Kidney glomerular epithelial cell (primary cell): ENCODE results near the gene PALD1.
"Not testable (repeated sequence)": the region's sequence is repeated elsewhere in the genome, so short reads cannot be mapped to it uniquely, and the experiment has no call there.

Experiments
- DNase-seq: peaks from one replicate; lab custom pipeline; 2025; lab: John Stamatoyannopoulos, UW

The PALD1 gene

DNA sequence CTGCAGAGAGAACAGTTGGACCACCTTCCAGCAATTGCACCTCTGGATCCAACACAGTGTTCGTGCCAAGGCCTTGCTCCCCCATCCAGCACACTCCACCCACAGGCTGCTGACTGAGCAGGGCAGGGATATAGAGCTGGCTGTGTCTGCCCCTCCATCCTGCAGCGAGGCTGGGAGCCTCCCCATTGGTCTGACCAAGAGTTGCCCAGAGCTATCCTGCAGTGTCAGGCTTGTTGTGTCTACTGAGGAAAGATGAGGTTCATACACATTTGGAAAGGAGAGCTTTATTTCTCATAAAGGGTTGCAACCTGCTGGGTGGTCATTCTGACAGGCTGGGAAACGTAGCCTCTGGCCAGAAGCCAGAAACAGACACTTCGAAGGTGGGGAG lies 96.9 kb downstream of the PALD1 start:
- DNase-seq = no peak

DNA sequence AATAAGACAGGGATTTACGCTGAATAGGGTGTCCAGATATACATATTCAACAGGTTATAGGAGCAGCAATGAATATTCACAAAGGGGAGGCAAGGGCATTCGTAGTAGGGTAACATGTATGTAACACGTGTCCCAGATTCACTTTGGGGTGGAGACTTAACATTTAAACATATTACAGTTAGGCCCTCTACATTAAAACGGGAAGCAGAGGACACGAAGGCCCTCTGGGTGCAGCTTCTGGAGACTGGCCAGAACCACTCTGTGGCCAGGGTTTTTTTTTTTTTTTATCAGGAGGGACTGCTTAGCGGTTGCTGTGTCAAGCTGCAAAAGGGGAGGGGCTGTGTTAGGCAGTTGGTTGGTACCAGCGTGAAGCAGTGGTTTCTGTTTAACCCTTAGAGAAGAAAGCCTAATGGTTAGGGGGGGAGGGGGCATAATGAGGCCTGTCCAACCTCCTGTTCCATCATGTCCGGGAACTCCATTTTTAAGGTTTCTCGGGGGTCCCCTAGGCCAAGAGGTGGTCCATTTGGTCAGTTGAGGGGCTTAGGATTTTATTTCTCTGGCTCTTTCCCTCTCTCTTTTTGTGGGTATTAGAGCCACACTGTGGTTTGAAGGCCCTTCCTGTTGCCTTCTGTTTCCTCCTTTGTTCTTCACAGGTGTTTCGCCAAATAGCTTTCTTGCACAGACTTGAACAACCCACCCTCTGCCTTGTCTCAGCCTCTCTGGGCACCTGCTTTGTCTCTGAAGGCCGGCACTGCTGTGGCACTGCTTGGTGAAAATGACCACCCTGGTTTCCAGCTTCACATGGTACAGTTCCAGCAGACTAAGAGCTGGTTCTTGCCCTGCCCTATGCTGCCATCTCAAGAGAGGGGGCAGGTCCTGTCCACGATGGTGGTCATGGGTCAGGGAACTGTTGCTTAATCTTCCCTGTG lies 97.6 kb downstream of the PALD1 start:
- peak; percentile 35 for DNase-seq

DNA sequence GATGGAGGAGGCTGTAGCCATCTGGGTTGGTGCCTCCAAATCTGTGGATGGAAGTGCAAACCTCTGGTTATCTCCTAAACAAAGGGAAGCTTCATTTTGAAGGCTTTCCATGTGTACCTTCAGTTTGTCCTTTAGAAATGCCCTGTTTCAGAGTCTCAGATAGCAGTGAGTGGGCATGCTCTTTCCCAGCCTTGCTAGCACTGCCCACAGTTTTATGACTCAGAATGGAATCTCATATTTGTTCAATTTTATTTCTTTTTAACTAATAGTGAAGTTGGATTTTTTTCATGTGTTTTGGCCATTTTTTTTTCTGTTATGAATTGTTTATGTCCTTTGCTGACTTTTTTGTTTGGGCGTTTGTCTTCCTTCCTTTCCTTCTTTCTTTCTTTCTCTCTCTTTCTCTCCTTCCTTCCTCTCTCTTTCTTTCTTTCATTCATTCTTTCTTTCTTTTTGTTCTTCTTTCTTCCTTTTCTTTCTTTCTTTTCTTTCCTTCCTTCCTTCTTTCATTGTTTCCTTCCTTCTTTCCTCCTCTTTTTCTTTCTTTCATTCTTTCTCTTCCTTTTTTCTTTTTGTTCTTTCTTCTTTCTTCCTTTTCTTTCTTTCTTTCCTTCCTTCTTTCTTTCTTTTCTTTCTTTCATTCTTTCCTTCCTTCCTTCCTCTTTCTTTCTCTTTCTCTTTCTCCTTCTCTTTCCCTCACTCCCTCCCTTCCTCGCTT lies 98.4 kb downstream of the PALD1 start:
- peak; percentile 45 for DNase-seq

DNA sequence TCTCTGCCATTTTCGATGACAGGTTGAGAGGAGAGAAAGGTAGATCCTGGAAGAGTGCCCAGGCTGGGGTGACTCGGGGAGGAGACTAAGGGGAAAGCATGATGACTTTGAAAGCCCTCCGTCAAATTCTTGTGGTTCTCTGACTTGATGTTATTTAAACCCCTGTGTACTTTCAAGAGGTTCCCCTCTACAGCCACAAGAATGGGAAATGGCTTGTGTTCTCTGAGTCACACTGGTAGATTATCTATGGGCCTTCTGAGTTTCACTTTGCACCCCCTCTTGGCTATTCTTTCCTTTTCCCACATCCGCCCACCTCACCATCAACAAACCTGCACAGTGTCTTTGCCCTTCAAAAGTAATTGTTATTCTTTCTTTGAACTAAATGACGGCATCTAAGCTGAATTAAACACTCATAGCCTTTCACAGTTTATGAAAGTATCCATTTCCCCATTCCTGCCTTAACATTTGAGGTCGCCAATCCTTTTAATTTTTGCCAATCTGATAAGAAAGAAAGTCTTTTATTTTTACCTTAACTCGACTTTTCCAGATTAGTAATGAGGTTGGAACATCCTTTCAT lies 99.9 kb downstream of the PALD1 start:
- peak; percentile 95 for DNase-seq

DNA sequence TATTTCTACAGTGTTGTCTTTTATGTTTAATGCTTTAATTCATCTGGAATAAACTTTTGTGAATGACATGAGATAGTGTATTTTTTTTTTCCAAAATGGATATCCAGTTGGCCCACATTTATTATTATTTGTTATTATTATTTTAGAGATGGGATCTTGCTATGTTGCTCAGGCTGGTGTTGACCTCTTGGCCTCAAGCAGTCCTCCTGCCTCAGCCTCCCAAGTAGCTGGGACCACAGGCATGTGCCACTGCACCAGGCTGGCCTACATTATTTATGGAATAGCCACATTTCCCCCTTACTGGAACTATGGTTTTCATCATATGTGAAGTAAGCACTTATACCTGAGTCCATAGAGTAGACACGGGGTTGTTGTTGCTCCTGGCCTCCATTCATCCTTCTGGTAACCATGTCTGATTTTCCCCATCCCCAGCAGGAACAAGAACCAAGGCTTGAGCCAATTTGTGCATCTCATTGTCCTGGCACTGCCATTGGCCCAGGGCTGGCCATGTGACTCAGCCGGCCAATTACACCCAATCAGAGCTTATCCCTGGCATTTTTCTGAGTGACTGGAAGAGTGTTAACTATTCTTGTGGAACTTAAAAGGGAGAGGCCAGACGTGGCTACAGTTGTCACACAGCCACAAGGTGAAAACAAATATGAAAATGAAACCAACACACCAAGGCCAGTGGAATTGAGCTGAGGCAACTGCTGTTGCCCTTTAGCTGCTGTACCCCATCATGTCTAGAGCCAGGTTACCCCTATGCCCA lies 100.9 kb downstream of the PALD1 start:
- DNase-seq = no peak

DNA sequence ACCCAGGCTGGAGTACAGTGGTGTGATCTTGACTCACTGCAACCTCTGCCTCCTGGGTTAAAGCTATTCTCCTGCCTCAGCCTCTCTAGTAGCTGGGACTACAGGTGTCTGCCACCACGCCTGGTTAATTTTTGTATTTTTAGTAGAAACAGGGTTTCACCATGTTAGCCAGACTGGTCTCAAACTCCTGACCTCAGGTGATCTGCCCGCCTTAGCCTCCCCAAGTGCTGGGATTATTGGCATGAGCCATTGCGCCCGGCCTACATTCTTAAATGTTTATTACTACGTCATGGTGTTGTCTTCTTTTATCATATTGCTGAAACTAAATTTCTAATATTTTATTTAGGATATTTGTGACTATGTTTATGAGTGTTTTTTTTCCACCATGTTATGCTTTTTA lies 102.6 kb downstream of the PALD1 start:
- not testable (repeated sequence) for DNase-seq

DNA sequence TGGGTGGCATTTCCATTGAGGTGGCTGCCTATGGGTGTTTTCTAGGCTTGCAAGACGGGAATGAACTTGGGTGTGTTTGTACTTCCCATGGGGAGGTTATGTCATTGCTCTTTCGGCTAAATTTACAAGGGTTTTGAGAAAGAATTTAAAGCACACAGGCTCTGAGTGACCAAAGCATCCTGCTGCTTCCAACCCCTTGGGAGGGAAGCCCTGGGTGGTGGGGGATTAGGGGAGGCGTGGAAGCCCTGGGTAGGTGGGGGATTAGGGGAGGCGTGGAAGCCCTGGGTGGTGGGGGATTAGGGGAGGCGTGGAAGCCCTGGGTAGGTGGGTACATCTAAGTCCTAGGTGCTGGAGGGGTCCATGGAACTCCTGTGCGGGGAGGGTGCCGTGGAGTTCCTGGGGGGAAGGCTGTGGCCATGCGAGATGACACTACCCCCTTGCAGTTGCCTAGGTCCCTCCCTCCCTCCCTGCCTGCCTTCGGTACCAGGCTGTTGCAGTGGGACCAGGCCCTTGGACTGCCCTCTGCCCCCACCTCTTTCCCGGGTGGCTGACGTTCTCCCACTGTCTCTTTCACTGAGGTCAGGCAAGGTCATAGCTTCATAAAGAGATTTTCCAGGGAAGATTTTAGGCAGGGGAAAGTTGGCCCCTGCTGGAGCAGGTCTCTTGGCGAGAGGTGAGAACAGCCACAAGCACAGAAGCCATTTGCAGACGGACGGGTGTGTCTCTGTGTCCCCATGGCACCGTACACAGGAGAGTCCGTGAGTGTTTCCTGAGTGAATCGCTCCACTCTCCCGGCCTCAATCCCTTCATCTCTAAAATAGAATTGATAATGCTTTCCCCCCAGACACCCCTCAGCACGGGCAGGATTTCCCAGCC lies 104.5 kb downstream of the PALD1 start:
- DNase-seq = no peak

DNA sequence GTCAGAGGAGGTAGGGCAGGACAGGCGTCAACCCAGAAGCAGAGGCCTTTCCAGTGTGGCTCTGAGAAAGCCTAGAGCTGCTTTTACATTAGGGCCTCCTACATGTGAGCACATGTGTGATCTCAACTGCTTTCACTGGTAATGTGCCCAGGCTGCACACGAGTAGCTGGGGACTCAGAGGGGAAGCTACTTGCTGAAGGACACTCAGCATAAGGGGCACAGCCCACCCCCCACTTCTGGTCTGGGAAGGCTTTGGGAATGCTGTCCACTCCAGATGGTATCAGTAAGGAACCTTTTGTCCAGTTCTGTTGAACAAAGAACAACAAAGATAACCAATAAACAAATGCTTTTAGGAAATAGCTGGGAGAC lies 105.1 kb downstream of the PALD1 start:
- no peak for DNase-seq

DNA sequence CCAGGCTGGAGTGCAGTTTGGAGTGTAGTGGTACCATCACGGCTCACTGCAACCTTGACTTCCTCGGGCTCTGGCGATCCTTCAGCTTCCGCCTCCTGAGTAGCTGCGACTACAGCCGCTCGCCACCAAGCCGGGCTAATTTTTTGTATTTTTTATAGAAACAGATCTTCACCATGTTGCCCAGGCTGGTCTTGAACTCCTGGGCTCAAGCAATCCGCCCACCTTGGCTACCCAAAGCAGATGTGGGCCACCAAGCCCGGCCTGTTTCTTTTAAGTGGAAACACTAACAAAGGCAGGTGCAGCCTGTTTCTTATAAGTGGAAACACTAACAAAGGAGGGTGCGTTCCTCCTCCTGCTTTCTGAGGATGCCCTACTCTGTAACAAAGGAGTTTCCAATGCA lies 105.8 kb downstream of the PALD1 start:
- no peak for DNase-seq

DNA sequence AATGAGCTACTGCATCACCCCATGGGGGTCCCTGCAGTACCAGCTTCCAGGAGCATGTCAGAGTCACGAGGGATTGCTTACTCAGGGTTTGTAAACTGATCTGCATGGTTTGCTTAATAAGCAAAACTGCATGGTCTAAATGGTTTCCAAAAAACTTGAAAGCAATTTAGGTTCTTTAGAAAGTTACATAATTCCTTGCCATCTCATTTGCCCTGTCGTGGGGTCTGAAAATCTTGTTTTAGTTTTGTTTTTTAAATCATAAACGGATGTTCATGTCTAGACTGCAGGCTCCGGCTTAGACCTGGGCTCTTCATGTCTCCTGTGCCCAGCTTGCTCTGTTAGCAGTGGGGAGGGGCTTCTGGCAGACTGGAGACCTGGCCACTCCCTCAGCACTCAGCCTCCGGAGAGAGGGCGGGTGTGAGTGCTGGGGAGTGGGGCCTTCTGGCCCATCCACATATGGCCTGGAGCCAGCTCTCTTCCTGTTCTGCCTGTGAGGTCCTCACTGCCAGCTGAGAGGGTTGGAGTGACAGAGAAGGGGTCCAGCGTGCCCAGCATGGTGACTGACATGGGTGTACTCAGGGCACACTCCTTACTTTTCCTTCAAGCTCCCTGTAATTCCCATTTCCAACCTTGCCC lies 106.5 kb downstream of the PALD1 start:
- DNase-seq = no peak

DNA sequence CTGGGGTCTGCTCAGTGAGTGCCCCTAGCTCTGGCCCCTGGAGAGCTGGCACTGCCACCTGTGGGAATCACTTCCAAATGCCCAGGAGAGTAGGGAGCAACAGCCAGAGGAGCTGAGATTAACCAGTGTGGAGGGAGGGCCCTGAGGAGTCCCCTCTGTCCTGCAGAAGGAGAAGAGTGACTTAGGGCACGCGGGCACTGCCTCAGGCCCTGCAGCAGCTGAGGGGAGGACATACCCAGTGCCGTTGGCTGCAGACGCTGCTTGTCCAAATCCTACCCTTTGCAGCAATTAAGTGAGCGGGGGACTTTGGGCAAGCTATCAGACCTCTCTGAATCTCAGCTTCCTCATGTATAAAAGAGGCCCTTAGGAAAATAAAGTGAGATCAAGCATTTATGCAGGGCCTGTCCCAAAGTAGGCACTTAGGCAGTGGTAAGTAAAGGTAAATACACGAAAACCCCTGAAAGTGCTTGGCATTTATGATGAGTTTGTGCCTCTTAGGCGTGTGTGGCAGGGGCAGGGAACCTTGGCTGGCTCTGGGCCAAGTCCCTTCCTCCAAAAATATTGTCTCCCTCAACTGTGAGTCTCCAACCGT lies 107.1 kb downstream of the PALD1 start:
- no peak for DNase-seq

DNA sequence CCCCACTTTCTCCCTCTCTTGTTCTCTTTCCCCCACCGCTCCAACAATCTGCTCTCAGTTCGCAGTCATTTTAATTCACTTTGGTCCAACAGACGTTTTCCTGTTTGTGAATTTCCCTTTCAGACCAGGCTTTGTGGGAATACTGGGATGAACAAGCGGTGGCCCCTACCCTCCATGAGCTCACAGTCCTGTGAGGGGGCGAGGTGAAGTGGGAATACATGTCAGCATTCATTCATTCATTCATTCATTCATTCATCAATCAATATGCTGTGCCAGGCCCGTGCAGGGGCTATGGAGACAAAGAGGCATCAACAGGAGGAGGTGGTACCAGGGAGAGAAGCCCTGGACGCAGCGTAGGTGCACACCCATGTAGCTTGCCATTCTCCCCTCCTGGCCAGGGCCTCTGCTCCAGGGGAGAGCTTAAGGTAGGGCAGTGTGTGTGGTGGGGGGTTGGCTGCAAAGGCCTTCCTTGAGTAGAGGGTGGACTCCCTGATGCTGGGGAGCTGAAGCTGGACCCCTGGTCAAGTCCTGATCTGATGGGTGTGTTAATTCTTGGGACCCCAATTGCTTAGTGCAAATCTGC lies 107.9 kb downstream of the PALD1 start:
- DNase-seq = no peak

DNA sequence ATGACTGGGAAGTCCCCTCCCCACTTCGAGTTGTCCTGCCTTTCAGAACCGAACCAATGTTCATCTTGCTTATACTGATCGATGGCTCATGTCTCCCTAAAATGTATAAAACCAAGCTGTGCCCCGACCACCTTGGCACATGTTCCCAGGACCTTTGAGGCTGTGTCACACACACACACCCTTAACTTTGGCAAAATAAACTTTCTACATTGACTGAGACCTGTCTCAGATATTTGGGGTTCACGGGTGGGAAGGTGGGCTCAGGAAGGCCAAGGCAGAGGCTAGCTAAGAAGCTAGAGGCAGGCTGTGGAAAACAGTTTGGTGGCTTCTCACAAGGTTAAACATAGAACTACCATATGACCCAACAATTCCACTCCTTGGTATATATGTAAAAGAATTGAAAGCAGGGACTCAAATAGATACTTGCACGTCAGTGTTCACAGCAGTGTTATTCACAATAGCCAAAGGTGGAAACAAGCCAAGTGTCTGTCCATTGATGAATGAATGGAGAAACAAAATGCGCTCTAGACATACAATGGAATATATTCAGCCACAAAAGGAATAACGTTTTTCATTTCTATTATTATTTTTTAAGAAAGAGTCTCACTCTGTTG lies 108.6 kb downstream of the PALD1 start:
- no peak for DNase-seq

DNA sequence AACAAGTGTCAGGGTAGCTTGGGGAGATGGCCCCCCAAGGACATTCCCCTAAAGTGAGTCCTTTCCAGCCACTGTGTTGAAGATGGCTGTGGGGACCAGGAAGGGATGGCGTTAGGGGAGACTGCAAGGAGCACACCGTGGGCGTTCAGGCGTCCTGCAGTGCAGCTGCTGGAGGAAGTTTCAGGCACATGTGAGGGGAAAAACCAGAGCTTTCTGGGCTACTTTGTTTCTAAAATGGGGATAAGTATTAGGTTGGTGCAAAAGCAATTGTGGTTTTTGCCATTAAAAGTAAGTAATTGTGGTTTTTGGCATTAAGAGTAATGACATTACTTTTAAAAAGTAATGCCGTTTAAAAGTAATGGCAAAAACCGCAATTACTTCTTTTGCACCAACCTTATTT lies 109.7 kb downstream of the PALD1 start:
- DNase-seq = no peak

DNA sequence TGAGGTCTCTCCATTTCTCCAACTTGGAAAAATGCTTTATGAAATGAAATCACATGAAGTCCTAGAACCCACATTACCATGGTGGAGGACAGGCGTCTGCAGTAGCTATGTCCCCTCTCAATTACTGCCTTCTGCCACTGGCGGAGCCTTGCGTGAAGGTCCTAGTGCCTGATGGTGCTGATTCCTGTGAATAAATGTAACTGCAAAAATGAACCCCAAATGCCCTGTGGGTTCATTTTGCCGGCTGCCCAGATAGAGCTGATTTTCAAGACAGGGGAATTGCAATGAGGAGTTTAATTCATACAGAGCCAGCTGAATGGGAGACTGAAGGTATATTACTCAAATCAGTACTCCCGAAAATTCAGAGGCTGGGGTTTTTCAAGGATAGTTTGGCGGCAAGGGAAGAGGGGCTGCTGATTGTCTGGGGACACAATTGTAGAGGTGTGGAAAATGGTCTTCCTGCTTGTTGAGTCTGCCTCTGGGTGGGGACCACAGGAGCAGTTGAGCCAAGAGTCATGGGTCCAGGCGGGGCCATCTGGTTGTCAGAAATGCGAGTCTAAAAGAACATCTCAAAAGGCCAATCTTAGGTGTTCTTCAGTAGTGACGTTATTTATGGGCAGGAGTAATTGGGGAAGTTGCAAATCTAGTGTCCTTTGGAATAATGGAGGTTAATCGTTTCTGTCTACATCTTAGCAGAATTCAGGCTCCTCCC lies 110.4 kb downstream of the PALD1 start:
- no peak for DNase-seq

DNA sequence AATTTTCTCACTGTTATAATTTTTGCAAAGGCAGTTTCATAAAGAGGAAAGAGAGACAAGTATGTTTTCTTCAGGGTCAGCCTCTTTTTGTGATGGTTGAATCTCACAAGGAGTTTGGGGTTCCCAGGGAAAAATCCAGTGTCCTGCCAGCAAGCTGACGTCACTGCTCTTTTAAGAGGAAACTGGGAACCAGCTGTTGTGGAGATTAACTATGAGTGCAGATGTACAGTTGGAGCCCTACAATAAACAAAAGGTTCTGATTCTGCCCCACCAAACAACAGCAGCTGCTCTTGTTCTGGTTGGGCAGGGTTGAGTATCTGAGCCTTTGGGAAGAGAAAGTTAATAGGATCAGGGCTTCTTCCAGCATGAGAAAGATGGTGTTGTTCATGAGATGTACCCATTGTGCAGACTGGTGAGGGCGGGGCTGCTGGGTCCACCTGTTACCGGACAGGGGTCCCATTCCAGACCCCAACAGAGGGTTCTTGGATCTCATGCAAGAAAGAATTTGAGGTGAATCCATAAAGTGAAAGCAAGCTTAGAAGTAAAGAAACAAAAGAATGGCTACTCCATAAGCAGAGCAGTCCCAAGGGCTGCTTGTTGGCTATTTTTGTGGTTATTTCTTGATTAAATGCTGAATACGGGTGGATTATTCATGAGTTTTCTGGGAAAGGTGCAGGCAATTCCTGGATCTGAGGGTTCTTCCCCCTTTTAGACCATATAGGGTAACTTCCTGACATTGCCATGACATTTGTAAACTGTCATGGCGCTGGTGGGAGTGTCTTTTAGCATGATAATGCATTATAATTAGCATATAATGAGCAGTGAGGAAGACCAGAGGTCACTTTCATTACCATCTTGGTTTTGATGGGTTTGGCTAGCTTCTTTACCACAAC lies 111.4 kb downstream of the PALD1 start:
- no peak for DNase-seq

DNA sequence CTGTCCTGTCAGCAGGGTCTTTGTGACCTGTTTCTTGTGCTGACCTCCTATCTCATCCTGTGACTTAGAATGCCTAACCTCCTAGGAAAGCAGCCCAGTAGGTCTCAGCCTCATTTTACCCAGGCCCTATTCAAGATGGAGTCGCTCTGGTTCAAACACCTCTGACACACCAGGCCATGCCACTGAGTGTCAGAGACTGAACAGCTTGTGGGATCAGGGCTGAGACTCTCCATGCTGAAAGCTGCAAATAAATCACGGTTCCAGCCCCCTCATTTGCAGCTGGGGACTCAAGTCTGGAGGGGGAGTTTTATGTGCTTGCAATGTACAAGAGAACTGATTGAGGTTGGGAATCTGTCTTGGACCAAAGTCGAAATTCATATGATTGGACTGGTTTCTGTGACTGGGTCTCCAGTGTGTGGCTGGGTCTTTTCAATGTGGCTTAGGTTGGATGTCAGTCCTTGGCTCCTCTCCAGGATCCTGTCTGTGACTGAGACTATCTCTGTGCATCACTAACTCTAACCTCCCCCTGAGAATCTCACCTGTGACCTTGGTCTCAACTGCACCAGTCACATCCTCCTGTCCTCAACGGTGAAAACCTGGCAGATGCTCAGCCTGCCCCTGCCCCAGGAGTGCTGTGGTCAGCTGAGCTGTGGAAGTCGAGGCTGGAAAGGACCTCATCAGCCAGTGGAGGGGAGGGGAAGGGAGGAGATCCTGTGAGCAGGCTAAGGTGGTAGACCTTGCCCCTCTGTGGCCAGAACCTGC lies 112.3 kb downstream of the PALD1 start:
- no peak for DNase-seq
